Stimulated activated CD4-positive, alpha-beta T cell treated with anti-CD3 and anti-CD28 coated beads, Interleukin-4, amount 100 ng/mL, for 24 hours (primary cell): Measurements from ENCODE around the gene HECTD4.

Experiments
- DNase-seq: peaks from one replicate; pipeline ENCODE4 v3.0.0-alpha.2; 2020

HECTD4 gene

DNA sequence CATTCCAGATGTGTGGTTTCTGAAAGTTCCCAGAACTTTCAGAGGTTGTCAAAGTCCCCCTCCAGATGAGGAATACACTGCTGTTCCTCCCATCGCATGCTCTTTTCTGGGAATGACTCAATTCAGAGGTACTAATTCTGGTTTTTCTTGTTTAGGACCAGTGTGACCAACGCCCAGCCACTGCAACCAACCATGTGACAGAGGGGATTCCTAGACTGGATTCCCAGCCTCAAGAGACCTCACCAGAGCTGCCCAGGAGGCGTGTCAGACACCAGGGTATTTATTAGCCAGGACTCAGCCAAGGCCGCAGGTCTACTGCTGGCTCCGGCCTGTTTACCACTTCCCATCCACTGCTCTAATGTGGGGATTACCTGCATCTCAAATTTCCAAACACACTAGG is 232.6 kb downstream of the HECTD4 start:
- DNase-seq, result no peak

GRCh38 chr12:112148031-112148513 is 234.2 kb downstream of the HECTD4 start:
- DNase-seq, result no peak

DNA sequence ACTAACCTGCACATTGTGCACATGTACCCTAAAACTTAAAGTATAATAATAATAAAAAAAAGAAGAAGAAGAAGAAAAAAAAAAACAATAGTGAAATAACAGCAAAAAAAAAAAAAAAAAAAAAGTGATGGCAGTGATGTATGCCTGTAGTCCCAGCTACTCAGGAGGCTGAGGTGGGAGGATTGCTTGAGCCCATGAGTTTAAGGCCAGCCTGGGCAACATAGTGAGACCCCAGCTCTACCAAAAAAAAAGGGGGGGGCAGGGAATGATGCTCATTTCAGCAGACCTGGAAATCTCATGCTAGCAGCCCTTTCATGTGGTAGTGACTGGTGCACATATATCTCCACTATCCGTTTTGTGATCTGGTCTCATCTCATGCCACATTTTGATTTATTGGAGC is 236.1 kb downstream of the HECTD4 start:
- no peak for DNase-seq

- DNase-seq, result no peak
Measured at GRCh38 chr12:112140728-112141127, 241.5 kb downstream of the HECTD4 start.

- no peak for DNase-seq
Measured at GRCh38 chr12:112134731-112135130, 247.5 kb downstream of the HECTD4 start.

GRCh38 chr12:112133418-112133817 is 248.8 kb downstream of the HECTD4 start:
- no peak for DNase-seq

DNA sequence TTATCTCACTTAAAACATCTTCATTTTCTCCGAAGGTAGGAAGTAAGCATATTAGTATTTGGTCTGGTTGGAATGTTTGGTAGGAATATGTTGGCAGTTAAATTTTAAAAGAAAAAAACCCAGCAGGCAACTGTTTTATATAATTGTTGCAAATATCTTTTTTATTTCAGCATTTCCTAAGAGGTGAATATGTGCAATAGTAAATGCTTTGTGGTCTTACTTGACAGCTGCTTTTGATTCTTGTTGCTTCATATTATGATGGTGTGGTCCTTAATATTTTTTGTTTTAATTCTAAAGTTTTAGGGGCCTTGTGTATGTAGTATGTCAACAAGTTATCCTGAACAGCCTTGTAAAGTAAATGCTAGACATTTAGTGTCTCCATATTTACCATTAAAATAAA is 250.5 kb downstream of the HECTD4 start:
- DNase-seq, result no peak

- DNase-seq, result no peak
Measured at GRCh38 chr12:112130441-112130998, 251.7 kb downstream of the HECTD4 start.

DNA sequence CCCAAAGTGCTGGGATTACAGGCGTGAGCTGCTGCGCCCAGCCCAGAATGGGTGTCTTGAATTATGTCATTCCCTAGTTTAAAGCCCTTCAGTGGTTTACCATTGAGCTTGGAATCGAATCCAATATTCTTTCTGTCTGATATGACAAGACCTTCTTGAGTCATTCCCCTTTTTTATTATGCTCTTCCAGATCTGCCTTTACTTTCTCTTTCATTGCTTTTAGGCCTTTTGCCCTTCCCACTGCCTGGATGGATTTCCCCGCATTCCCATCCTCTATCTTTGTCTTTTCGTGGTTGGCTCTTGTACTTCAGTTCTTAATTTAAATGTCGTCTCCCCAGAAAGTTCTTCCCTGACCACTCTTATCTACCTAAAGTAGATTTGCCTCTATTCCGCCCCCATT is 255.3 kb downstream of the HECTD4 start:
- no peak for DNase-seq

DNA sequence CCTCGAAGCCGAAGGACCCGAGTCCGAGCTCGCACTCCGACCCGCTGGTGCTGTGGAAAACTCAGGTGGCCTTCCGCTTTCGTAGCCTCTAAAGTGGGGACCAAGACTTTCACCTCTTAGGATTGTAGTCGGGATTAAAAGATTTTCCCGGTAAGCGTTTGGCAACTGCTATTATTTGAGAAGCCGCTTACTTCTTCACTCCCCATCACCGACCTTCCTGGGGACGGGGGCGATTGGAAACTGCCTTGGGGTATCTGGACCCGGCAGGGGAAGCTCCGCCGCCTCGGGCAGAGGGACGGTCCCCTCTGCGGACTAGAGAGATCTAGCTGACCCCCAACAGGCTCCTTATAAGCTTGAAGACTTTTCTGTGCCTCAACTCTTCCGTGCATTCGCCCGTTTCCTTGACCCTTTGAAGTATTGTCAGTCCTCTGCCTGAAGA is 256.2 kb downstream of the HECTD4 start:
- DNase-seq, result no peak

GRCh38 chr12:112125250-112125999 is 256.8 kb downstream of the HECTD4 start, which contains the start of gene TRAFD1:
TSS of gene TRAFD1 (plus strand) at chr12:112125560. CDS start at chr12:112130523, 4,963 bp downstream.
- DNase-seq, result peak; percentile 98

GRCh38 chr12:112124918-112125249 is 257.3 kb downstream of the HECTD4 start:
- no peak for DNase-seq

DNA sequence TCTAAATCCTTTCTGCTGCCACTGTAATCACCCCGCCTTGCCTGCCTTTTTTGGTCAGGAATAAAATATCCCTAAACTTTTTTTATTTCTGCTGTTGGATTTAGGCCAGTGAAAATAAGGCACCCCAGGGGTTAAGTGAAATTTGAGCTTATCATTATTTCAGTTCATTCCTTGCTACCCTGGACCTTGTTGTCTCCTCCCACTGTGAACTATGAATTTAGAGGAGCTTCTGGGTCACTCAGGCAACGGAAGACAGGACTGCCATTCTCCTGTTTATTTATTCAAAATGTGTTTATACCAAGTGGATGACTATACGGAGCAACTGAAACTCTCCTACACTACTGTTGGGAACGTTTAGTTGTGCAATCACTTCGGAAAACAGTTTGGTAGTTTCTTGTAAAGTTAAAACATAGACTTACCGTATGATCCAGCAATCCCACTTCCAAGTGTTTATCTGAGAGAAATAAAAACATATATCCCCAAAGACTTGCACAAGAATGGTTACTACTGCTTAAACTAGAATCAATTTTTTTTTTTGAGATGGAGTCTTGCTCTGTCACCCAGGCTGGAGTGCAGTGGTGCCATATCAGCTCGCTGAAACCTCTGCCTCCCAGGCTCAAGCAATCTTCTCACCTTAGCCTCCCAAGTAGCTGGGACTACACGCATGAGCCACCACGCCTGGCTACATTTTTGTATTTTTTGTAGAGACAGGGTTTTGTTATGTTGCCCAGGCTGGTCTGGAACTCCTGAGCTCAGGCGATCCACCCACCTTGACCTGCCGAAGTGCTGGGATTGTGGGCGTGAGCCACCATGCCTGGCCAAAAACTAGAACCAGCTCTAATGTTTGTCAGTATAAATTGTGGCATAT is 259.2 kb downstream of the HECTD4 start:
- DNase-seq, result no peak

- DNase-seq, result no peak
Measured at GRCh38 chr12:112121780-112122565, 260.3 kb downstream of the HECTD4 start.

GRCh38 chr12:112117685-112118084 is 264.5 kb downstream of the HECTD4 start:
- DNase-seq, result no peak

GRCh38 chr12:112116232-112117060 is 265.8 kb downstream of the HECTD4 start:
- no peak for DNase-seq

GRCh38 chr12:112115259-112116045 is 266.8 kb downstream of the HECTD4 start:
- DNase-seq, result no peak

DNA sequence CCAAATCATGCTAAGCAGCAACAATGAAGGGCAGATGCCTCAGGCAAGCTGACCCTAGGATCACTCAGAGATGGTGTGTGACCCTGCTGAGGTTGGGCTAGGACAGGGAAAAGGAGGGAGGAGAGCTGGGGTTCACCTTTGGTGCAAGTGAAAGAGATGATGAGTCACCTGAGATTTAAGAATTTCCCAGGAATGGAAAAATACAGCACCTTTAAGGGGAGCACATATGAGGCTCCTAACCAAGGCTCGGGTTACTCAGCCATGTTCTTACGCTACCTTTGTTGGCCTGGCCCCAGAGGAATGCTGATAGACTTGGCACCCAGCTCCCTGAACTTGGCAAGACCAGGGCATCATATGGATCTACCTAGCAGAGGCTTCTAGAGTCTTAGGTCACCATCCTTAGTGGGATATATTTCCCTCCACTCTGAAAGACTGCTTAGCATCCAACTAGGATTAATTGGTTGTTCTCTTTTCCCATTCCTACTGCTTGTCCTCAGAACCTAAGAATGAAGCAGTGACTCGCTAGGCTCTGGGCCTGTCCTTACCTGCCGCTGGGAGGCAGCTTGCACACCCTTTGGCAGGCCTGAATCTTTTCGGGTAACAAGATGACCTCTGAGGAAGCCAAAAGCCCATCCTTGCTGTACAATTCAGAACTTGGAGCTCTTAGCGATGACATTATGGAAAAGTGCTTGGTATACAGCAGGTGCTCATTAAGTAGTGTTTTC is 269.7 kb downstream of the HECTD4 start:
- no peak for DNase-seq

DNA sequence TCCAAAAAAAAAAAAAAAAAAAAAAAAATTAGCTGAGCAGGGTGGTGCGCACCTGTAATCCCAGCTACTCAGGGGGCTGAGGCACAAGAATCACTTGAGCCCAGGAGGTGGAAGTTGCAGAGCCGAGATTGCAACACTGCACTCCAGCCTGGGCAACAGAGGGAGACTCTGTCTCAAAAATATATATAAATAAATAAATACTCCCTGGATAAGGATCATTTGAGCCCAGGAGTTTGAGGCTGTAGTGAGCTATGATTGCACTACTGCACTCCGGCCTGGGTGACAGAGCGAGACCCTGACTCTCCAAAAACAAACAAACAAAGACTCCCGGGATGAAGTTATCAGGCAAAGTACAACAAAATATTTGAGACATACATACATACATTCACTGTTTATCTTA is 270.3 kb downstream of the HECTD4 start:
- DNase-seq, result no peak
